PC-3 (cell line): Measurements from ENCODE around the gene ANXA6. TPM values are rescaled to one million over a fixed set of nuclear protein-coding genes. Genes with fewer than 3 reads are reported as not detected.

Source experiments
- ATAC-seq: fragments of 200-7000 bp; cut with Tn5 transposase; 2 replicates; pipeline ENCODE4 v1.9.1; 2020; ENCODE audit warnings: mild to moderate bottlenecking, moderate library complexity
- BruUV-seq: library from RNA; stranded (reverse); fragments of 400-500 nt; replicated peaks from 2 replicates; lab custom pipeline; 2021; lab: Mats Ljungman, UMichigan
- CTCF ChIA-PET: fragments of 300-600 bp; sonication (Branson Sonifier 250); formaldehyde crosslinking; loops from one replicate; lab custom pipeline; 2022; ENCODE audit warnings: antibody characterized with exemption; lab: Charles Lee
- POLR2A ChIA-PET: fragments of 300-600 bp; sonication (Branson Sonifier 250); formaldehyde crosslinking; loops from one replicate; lab custom pipeline; 2022; ENCODE audit warnings: antibody characterized with exemption; ENCODE audit not compliant: unreplicated experiment; lab: Charles Lee
- DNase-seq: peaks from one replicate; pipeline ENCODE4 v3.0.0-alpha.2; 2015
- H2AFZ ChIP-seq: fragments of 300-600 bp; sonication (generic); 2 replicates; pipeline ENCODE4 v1.6.0; 2016; ENCODE audit warnings: antibody characterized with exemption, low read length
- H3F3A ChIP-seq: fragments of 300-600 bp; sonication (generic); one replicate; pipeline ENCODE4 v1.6.0; 2017; ENCODE audit warnings: antibody characterized with exemption, low read length, control low read depth, mild to moderate bottlenecking; ENCODE audit not compliant: unreplicated experiment
- H3K27ac ChIP-seq: fragments of 300-600 bp; sonication (generic); 2 replicates; pipeline ENCODE4 v1.5.1; 2016; ENCODE audit warnings: mild to moderate bottlenecking, low read length
- H3K27me3 ChIP-seq: fragments of 300-600 bp; sonication (generic); 2 replicates; pipeline ENCODE4 v1.6.1; 2016; ENCODE audit warnings: low read length, mixed read lengths
- H3K36me3 ChIP-seq: fragments of 300-600 bp; sonication (generic); 2 replicates; pipeline ENCODE4 v1.6.1; 2016; ENCODE audit warnings: low read depth, mixed run types, low read length, mixed read lengths
- H3K4me1 ChIP-seq: fragments of 300-600 bp; sonication (generic); 2 replicates; pipeline ENCODE4 v1.5.1; 2016; ENCODE audit warnings: low read length; ENCODE audit not compliant: insufficient read depth
- H3K4me2 ChIP-seq: fragments of 300-600 bp; sonication (generic); 2 replicates; pipeline ENCODE4 v1.6.0; 2016; ENCODE audit warnings: low read length
- H3K4me3 ChIP-seq: fragments of 300-600 bp; sonication (generic); 2 replicates; pipeline ENCODE4 v1.5.1; 2016; ENCODE audit warnings: mild to moderate bottlenecking, low read length, mixed read lengths
- H3K79me2 ChIP-seq: fragments of 300-600 bp; sonication (generic); 2 replicates; pipeline ENCODE4 v1.6.1; 2017; ENCODE audit warnings: low read length, mixed read lengths
- H3K9ac ChIP-seq: fragments of 300-600 bp; sonication (generic); 2 replicates; pipeline ENCODE4 v1.6.0; 2016; ENCODE audit warnings: mild to moderate bottlenecking, low read length
- H3K9me2 ChIP-seq: fragments of 300-600 bp; sonication (generic); replicated peaks from 2 replicates; pipeline ENCODE4 v1.6.1; 2016; ENCODE audit warnings: mixed run types, low read length, mixed read lengths
- H3K9me3 ChIP-seq: fragments of 300-600 bp; sonication (generic); 2 replicates; pipeline ENCODE4 v1.6.1; 2016; ENCODE audit warnings: low read length, mixed read lengths
- H4K20me1 ChIP-seq: fragments of 300-600 bp; sonication (generic); 2 replicates; pipeline ENCODE4 v1.6.1; 2016; ENCODE audit warnings: low read length, mixed read lengths
- EZH2 ChIP-seq: fragments of 300-600 bp; sonication (generic); IDR thresholded peaks from one replicate; pipeline ENCODE4 v1.6.1; 2017; ENCODE audit warnings: antibody characterized with exemption, mild to moderate bottlenecking, low read length; ENCODE audit not compliant: unreplicated experiment
- EZH2phosphoT487 ChIP-seq: fragments of 300-600 bp; sonication (generic); IDR thresholded peaks from 2 replicates; pipeline ENCODE4 v1.6.1; 2018; ENCODE audit warnings: mild to moderate bottlenecking, antibody characterized with exemption, low read length, borderline replicate concordance
- intact Hi-C: fragments of 100-400 bp; cut with micrococcal nuclease; formaldehyde crosslinking; loops from 2 replicates; pipeline ENCODE4 v1.9.0; 2023
- total RNA-seq: library from RNA; depleted of rRNA; stranded (reverse); fragments of >200 nt; gene quantifications from 2 replicates; pipeline ENCODE4 v1.2.3, GENCODE V29; 2014
- TF ChIP-seq, protein P1 (sequence below): fragments of 300-600 bp; sonication (generic); conservative IDR thresholded peaks from 2 replicates; pipeline ENCODE4 v1.5.1; 2017; ENCODE audit warnings: antibody characterized with exemption, low read depth, mild to moderate bottlenecking, low read length

The ANXA6 gene
- total RNA-seq, 1 experiment from 2014 or later, result 122 TPM

DNA sequence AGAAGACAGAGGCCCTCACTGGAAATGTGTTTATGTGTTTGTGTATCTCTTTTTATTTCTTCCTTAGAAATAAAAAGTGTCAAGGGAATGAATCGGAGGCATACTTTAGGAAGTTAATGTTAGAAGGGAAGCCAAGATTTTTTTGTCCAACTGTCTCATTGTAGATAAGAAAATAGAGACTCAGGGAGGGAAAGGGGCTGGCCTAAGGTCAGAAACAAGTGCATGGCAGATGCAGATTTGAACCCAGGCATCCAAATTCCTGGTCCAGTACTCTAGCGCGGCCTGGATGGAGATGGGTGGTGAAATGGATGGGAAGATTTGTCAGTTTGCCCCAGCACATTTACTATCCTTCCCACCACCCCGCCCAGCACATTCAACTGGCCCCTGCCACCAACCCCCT is 56.9 kb downstream of the ANXA6 start:
- intact Hi-C loops, result no loop called here
- ChIA-PET CTCF (no interaction called here), POLR2A (no interaction called here)
- H3K4me3 ChIP-seq, result no peak overlapping the region
- no peaks in the 10 kb centered on the region for H3K27me3 ChIP-seq
- BruUV-seq, result no TSS peak
- H3K36me3 ChIP-seq, result no peaks in the 10 kb centered on the region
- H3K79me2 ChIP-seq, result no peaks in the 10 kb centered on the region
- H3K4me2 ChIP-seq, result no peak overlapping the region
- H3K9me2 ChIP-seq, result no peaks in the 10 kb centered on the region
- ATAC-seq, result no peak
- no peaks in the 10 kb centered on the region for H3K9me3 ChIP-seq
- no peak overlapping the region for H3K27ac ChIP-seq
- no peak overlapping the region for H2AFZ ChIP-seq
- H3F3A ChIP-seq, result no peaks in the 10 kb centered on the region
- peaks cover 3% of the 10 kb centered on the region for H3K4me1 ChIP-seq
- H4K20me1 ChIP-seq, result no peaks in the 10 kb centered on the region
- no peak for TF ChIP-seq EZH2
- TF ChIP-seq EZH2phosphoT487, result no peak
- TF ChIP-seq, protein P1, sequence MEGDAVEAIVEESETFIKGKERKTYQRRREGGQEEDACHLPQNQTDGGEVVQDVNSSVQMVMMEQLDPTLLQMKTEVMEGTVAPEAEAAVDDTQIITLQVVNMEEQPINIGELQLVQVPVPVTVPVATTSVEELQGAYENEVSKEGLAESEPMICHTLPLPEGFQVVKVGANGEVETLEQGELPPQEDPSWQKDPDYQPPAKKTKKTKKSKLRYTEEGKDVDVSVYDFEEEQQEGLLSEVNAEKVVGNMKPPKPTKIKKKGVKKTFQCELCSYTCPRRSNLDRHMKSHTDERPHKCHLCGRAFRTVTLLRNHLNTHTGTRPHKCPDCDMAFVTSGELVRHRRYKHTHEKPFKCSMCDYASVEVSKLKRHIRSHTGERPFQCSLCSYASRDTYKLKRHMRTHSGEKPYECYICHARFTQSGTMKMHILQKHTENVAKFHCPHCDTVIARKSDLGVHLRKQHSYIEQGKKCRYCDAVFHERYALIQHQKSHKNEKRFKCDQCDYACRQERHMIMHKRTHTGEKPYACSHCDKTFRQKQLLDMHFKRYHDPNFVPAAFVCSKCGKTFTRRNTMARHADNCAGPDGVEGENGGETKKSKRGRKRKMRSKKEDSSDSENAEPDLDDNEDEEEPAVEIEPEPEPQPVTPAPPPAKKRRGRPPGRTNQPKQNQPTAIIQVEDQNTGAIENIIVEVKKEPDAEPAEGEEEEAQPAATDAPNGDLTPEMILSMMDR, result no peak
- H3K9ac ChIP-seq, result no peak overlapping the region
- DNase-seq, result no peak

DNA sequence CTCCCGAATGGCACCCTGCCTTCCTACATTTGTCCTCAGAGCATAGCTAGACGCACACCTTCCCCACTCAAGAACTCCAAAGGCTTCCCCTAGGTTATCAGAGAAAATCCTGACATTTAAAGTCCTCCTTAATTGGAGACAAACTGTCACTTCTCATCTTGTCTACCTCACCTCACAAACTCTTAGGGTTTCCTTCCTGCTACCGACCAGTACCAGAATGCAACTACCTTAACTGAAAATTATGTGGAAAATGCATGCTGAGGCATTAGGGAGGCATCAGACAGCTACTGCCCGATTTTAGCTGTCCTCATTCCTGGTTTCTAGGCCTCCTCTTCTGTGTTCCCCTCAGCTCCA is 58.8 kb downstream of the ANXA6 start:
- Histone ChIP-seq H2AFZ (no peak overlapping the region), H3K79me2 (no peaks in the 10 kb centered on the region), H3K27me3 (no peaks in the 10 kb centered on the region), H3K9me3 (no peaks in the 10 kb centered on the region), H3K27ac (no peak overlapping the region), H3K4me1 (peaks cover 23% of the 10 kb centered on the region), H3K4me2 (no peak overlapping the region), H3F3A (no peaks in the 10 kb centered on the region), H3K36me3 (no peaks in the 10 kb centered on the region), H3K9ac (no peak overlapping the region), H4K20me1 (no peaks in the 10 kb centered on the region), H3K9me2 (no peaks in the 10 kb centered on the region), H3K4me3 (no peak overlapping the region)
- DNase-seq (no peak), ATAC-seq (no peak)
- TF ChIP-seq EZH2 (no peak), EZH2phosphoT487 (no peak)
- TF ChIP-seq, protein P1, result no peak
- intact Hi-C loops, result no loop called here
- ChIA-PET CTCF (no interaction called here), POLR2A (no interaction called here)
- no TSS peak for BruUV-seq

DNA sequence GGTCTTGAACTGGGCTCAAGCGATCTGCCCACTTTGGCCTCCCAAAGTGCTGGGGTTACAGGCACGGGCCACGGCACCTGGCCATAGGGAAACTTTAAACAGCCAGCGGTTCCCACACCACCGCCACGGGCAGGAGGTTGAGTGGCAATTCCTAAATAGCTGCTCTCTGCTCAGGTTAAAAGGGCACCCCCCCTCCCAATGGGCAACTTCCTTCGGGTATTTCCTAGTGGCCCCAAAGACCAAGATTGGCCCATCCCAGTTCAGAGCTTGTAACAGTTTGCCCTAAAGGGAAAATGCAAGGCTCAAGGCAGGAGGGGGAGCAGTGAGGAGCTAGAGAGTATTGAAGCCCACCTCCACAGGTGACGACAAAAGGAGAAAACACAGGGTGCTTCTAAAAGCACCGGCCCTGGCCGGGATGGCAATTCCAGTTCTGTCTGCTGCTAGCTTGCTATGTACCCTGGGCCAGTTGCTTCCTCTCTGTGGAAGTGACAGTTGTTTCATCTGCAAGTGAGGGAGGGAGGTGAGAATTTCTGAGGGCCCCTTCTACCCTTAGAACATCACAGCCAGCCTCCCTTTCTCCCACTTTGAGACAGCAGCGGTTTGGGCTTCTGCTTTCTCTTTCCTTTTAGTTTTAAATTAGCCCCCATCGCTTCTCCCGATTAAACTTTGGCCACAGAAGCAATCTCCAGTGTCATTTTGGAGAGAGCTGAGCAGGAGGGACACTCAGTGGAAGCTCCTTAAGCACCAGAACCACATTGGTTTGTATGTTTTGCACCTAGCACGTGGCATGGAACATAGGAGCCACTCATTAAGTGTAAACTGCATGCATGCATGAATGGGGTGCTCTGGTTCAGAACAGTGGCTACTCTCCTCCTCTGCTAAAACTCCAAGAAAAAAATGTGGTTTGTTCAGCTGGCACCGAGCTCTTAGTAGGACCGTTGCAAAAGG is 59.5 kb downstream of the ANXA6 start:
- Histone ChIP-seq H4K20me1 (no peaks in the 10 kb centered on the region), H3K9me2 (no peaks in the 10 kb centered on the region), H3K79me2 (no peaks in the 10 kb centered on the region), H3K27me3 (no peaks in the 10 kb centered on the region), H3K9me3 (no peaks in the 10 kb centered on the region), H3K4me3 (no peak overlapping the region), H3K4me2 (no peak overlapping the region), H3F3A (peaks cover 4% of the 10 kb centered on the region), H2AFZ (no peak overlapping the region), H3K9ac (no peak overlapping the region), H3K4me1 (peaks cover 29% of the 10 kb centered on the region), H3K27ac (no peak overlapping the region), H3K36me3 (no peaks in the 10 kb centered on the region)
- intact Hi-C loops, result no loop called here
- DNase-seq (no peak), ATAC-seq (no peak)
- TF ChIP-seq, protein P1, result no peak
- ChIA-PET POLR2A (no interaction called here), CTCF (interaction anchor here (0.6 kb wide), 1 partner anchor 11 kb away, joined by 3 read pairs; no protein-coding TSS in a partner anchor)
- no TSS peak for BruUV-seq
